DOHH2 (cell line): ENCODE results near the gene RBM33.

ENCODE experiments used
- CTCF ChIP-seq: fragments of 200-600 bp; sonication (generic); IDR thresholded peaks from one replicate; pipeline ENCODE4 v1.5.1; 2014; ENCODE audit warnings: antibody characterized with exemption, mild to moderate bottlenecking, low read depth, low read length; ENCODE audit not compliant: poor library complexity, severe bottlenecking
- EZH2phosphoT487 ChIP-seq: fragments of 200-600 bp; sonication (generic); IDR thresholded peaks from 2 replicates; pipeline ENCODE4 v1.6.1; 2017; ENCODE audit warnings: borderline replicate concordance, mild to moderate bottlenecking, antibody characterized with exemption, low read length, moderate library complexity, mixed read lengths

- TF ChIP-seq CTCF = no peak
- TF ChIP-seq EZH2phosphoT487 = no peak
Measured at GRCh38 chr7:155645662-155646061, 1.2 kb downstream of the RBM33 start.
